GM08714 (cell line): ENCODE results near the gene STX16.

Experiments used
- H3K4me3 ChIP-seq: fragments of 200-500 bp; sonication (Bioruptor generic); 2 replicates; pipeline ENCODE4 v1.5.1; 2014; ENCODE audit warnings: mild to moderate bottlenecking, low read length, inconsistent platforms
- ZNF274 ChIP-seq: IDR thresholded peaks from 2 replicates; pipeline ENCODE4 v1.6.1; 2012; ENCODE audit warnings: mild to moderate bottlenecking, low read depth, low read length

STX16 gene, protein sequence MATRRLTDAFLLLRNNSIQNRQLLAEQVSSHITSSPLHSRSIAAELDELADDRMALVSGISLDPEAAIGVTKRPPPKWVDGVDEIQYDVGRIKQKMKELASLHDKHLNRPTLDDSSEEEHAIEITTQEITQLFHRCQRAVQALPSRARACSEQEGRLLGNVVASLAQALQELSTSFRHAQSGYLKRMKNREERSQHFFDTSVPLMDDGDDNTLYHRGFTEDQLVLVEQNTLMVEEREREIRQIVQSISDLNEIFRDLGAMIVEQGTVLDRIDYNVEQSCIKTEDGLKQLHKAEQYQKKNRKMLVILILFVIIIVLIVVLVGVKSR

DNA sequence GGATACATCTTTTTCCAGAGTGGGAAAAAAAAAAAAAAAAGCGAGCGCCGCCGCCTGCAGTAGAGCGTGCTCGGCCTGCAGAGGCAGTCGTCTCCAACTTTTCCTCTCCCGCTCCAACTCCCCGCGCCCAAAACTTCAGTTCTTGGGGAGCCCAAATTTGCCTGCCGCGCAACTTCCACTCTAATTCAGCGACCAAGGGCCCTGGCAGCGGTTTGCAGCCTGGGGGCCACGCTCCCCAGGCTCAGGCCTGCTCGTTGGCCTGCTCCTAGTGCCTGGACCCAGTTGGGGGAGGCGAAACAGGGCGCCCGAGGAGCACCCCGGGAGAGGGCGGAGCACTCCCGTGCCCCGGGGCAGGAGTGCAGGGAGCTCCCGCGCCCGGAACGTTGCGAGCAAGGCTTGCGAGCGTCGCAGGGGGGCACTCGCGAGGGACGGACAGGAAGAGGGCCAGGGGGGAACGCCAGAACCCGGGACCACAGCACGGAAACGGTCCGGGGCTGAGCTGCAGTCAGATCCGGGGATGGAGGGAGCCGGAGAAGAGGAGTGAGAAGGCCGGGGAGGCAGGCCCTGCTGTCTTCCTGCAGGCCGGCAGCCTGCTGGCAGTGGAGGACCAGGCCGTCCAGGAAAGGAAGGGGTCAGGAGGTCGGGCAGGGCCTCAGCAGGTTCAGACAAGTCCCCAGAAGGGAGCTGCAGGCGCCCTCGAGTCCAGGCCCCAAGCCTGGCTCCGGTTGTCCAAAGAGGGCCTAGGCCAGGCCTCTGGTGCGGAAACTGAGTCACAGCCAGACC lies at the start of gene STX16:
Gene STX16 (plus strand): TSS at position 508 of the 783 bp plus-strand sequence. CDS start 724 bp downstream, outside the sequence.
- TF ChIP-seq ZNF274, result no peak

DNA sequence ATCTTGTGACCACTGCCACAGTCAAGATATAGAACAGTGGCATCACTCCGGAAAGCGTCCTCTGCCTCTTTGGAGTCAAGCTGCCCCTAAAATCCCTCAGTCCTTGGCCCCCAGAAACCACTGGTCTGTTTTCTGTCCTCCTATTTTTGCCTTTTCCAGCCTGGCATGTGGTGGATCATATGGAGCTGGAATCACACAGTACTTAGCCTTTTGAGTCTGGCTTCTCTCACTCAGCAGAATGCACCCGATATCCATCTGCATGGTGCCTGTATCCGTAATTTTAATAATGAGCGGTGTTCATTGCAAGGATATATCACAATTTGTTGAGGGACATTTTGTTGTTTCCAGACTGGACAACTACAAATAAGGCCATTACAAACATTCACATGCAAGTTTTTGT lies 49.0 kb upstream of the STX16 start:
- TF ChIP-seq ZNF274, result no peak
- H3K4me3 ChIP-seq, result no peak overlapping the region

More for the DNA sequence above, at the start of gene STX16:
- H3K4me3 ChIP-seq, result peak within 1 kb of the TSS; percentile 89

DNA sequence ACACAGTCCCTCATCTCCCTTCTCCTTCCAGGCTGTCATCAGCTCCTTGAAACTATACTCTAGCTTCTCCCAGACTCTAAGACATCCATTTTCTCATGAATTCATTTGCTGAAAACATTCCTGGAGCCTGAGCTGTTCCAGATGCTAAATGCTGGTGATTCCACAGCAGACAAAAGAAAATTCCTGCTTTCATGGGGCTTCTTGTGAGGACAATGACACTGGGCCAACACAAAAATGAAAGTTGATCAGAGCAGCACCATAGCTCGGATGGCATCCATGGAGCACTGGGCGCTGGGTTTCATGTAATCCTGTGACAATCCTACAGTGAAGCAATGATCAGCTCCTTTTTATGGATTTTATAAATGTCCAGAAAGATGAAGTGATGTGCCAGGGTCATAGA lies 47.4 kb upstream of the STX16 start:
- H3K4me3 ChIP-seq, result no peak overlapping the region
- TF ChIP-seq ZNF274, result no peak

DNA sequence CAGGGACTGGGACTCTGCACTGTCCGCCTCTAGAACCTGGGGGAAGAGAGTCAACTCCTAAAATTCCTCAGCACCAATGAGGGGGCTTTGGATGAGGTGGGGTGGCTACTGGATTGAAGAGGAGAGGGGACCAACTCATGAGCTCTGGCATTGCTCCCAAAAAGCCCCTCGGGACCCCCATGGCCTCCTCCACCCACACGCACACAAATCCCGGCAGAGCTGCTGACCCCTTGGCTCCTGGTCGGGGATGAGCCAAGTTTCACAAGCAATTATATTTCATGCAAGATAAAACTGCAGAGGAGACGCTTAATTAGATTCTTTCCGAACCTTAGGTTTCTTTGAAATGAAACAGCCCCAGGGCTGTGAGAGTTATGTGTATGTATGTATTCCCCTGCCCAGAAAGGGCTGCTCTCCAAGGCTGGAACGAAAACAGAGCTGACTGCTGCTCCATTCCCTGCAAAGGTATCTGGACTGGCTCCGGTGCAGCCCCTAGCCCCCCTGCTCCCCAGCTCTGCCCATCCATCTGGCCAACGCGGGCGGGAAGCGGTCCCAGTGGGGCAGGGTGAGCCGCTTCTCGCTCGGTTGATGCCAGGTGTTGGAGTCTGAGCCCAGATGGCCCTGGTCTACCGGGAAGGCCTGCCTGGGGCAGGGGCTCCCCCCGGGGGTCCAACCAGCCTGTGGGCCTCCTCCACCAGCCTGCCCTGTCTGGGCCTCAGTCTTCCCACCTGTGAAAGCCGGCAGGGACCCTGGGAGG lies 46.8 kb upstream of the STX16 start:
- TF ChIP-seq ZNF274, result no peak
- no peak overlapping the region for H3K4me3 ChIP-seq

DNA sequence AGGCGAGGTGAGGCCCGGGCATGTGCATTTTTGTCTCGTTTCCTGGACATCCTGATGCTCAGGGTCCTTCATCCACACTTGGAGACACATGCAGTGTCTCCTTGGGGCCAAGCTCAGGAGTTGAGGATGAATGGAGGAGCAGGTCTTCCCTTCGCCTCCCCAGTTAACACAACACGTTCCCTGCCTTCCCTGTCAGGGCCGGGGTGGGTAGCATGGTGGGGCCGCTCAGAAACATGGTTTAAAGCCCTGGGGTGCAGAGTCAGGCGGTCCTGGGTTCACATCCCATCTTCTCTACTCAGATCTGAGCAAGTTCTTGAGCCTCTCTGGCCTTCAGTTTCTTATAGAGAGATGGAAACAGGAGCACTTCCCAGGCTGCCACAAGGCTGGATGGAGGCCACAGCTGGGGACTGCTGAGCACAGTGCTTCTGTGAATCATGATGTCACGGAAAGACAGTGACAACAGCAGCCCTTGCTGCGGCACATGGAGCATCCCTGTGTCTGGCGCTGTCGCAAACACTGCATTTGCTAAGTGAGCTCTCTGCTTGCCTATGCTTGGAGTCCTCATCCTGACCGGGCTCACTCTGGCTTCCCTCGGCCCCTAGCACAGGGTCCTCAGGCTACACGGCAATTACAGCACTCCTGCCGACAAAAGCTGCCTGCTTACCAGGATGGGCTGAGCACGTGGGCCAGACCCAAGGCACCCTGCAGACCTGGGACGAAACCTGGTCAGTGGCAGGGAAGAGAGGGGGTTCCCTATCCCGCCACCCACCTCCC lies 45.6 kb upstream of the STX16 start:
- H3K4me3 ChIP-seq, result no peak overlapping the region
- TF ChIP-seq ZNF274, result no peak

DNA sequence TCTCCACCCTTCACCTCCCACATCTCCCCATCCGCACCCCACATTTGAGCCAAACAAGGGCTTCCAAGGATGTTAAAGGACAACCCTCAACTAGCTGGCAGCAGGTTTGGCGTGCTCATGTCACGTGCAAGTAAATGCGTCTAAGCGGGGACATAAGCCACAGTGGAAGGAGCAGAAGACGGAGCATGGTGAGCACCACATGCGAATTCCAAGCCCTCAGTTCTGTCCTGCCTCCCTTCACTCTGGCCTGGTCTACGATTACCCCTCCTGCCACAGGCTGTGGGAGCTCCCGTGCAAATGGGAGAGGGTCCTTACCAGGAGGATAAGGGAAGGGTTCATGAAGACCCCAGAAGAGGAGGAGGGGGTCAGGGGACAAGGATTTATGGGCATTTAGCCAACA lies 44.9 kb upstream of the STX16 start:
- TF ChIP-seq ZNF274, result no peak
- no peak overlapping the region for H3K4me3 ChIP-seq

DNA sequence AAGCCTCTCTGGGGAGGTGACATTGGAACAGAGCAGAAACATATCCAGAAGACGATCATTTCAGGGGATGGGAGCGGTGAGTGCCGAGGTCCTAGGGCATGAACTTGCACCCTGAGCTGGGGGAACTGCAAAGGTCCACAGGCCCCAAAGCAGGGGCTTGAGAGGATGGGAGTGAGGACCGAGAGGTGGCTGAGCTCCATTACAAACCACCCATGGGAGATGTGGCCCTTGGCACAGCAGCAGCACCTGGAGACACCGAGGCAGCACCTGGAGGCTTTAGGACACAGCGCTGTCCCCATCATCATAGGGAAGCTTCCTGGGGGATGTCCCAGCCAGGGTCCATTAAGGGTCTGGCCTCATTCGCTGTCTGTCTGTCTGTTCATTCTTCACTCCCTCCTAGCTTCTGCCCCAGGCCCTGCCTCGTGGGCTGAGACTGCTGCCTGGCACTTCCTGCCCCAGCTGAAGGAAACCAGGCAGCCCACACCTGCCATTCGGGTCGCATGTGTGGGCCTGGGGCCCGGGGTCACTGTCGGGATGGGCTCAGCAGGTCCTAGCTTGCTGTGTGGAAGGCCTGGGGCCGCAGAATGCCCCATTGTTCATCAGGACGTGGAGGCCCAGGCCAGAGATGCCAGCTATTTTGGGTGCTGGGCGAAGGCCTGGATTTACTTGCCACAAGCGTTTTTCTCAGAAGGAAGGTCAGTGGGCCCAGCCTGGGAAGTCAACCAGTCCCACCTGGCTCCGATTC lies 42.8 kb upstream of the STX16 start:
- no peak overlapping the region for H3K4me3 ChIP-seq
- TF ChIP-seq ZNF274, result no peak

DNA sequence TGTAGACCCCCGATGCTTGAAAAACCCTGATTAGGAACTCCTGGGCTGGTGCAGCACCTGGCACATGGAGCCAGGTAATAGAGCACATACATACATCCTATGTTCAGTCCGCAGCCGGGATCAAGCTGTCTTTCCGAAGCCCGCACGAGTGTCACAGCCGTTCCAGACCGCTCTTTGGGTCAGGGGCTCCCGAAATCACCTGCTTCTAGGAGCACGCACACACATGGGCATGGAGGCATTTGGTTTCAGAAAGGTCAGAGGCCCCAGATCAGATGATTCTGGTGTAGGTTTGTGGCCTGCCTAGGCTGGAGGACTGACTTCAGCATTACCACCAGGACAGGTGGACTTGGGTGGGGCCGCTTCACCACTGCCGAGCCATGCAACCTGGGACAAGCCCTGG lies 42.1 kb upstream of the STX16 start:
- no peak for TF ChIP-seq ZNF274
- no peak overlapping the region for H3K4me3 ChIP-seq

DNA sequence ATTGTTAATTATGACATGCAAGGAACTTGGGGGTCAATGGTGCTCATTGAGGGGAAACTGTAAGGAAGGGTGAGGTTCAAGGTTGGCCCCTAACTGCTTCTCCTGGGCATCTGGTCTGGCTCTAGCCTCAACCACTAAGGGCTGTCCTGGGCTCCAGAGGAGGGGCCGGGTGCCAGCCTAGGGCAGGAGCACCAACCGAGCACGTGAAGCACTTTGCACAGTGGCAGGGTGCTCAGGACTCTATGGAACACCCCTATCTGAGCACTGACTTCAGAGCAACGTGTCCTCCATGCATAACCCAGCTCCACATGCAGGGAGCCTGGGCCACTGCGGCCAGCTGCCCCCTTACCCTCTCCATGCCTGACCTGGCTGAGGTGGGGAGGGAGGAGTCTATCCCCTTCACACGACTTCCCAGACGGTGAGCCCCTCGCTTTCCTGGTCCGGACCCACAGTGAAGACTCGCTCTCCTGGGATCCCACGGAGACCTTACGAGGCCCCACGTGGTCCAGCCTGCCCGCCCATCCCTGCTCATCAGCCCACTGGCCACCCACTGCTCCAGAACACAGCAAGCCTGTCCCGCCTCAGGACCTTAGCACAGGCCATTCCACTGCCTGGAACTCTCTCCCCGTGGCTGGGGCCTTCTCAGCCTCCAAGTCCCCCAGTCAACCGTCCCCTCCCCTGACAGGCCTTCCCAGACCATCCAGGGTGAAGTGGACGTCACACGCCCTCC lies 40.8 kb upstream of the STX16 start:
- no peak overlapping the region for H3K4me3 ChIP-seq
- no peak for TF ChIP-seq ZNF274

DNA sequence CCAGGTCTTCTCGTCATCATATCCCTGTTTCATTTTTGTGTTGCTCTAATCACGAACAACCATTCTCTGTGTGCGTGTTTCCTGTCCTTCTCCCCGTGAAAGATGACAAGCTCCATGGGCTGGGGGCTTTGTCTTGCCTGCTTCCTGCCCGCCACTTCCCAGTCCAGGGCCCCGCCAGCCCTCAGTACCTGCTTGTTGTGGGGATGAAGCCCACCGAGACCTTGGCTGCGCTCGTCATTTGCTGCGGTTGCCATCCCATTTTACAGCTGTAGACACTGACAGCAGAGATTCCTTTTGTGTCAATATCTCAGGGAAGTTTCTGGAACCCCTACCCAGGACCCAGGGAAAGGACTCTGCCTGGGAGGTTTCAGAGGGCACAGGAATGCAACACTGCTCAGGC lies 40.3 kb upstream of the STX16 start:
- no peak overlapping the region for H3K4me3 ChIP-seq
- no peak for TF ChIP-seq ZNF274

DNA sequence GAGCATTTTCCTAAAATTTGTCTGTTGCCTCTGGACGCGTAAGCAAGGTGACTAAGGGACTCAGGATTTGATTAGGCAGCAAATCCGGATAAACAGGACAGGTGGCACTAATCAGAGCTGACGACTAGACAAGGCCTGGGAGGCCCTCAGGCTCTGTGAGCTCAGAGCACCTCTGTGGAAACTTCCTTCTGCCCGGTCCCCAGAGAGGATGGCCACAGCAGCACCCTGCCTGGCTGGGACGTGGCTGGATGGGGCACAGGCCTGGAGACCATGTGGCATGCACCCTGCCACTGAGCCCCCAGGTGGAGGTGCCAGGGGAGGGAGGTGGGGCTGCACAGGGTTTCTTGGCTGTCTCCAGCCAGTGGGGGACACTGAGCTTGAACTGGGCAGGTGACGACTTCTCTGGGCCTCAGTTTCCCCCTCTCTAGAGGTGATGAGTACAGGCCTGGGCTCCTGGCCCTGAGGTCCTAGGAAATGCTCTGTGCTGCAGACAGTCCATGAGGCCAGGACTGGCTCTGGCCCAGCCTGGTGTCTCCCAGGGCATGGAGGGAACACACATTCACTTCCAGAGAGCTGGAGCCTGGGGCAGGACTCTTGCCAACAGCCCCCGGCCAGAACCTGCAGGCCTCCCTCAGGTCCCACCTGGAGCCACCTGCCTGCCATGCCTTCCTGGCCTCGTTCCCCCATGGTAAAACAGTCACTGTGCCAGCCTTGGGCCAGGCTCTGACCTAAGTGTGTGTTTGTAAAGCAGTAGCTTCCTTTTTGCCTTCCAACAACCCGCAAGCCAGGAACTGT lies 39.6 kb upstream of the STX16 start:
- TF ChIP-seq ZNF274, result no peak
- H3K4me3 ChIP-seq, result no peak overlapping the region
